Eye (tissue), 1 donor: Measurements from ENCODE around the gene FDCSP.
A peak's percentile ranks its signal among the peaks of the same experiment; 100 is the strongest.
"Not testable (repeated sequence)": the region's sequence is repeated elsewhere in the genome, so short reads cannot be mapped to it uniquely, and the experiment has no call there.

ENCODE experiments used
- DNase-seq: peaks from one replicate; pipeline ENCODE4 v3.0.0-alpha.2; 2015

The FDCSP gene

GRCh38 chr4:70225824-70226223, at the start of gene FDCSP:
Gene FDCSP (plus strand): TSS chr4:70226124. CDS start chr4:70231195, 5,071 bp downstream.
- DNase-seq = no peak

GRCh38 chr4:70177090-70177489, 48.8 kb upstream of the FDCSP start:
- DNase-seq = no peak

- DNase-seq = no peak
Observed at GRCh38 chr4:70178075-70178660, 47.8 kb upstream of the FDCSP start.

- no peak for DNase-seq
Observed at GRCh38 chr4:70179811-70180210, 46.1 kb upstream of the FDCSP start.

GRCh38 chr4:70181864-70182263, 44.1 kb upstream of the FDCSP start:
- DNase-seq = no peak

GRCh38 chr4:70182517-70183167, 43.3 kb upstream of the FDCSP start:
- DNase-seq = peak; percentile 11

- peak; percentile 52 for DNase-seq
Observed at GRCh38 chr4:70183168-70183939, 42.6 kb upstream of the FDCSP start.

GRCh38 chr4:70183940-70184246, 42.0 kb upstream of the FDCSP start:
- DNase-seq = no peak

GRCh38 chr4:70187216-70187615, 38.7 kb upstream of the FDCSP start:
- no peak for DNase-seq

- DNase-seq = no peak
Observed at GRCh38 chr4:70190579-70190978, 35.3 kb upstream of the FDCSP start.

- no peak for DNase-seq
Observed at GRCh38 chr4:70191647-70192046, 34.3 kb upstream of the FDCSP start.

GRCh38 chr4:70192895-70193294, 33.0 kb upstream of the FDCSP start:
- no peak for DNase-seq

- no peak for DNase-seq
Observed at GRCh38 chr4:70195425-70195824, 30.5 kb upstream of the FDCSP start, which contains the start of gene ODAM. Gene ODAM (plus strand): TSS chr4:70195725. CDS start chr4:70196544, 819 bp downstream.

- DNase-seq = no peak
Observed at GRCh38 chr4:70196857-70197256, 29.1 kb upstream of the FDCSP start.

GRCh38 chr4:70197842-70198241, 28.1 kb upstream of the FDCSP start:
- DNase-seq = no peak

GRCh38 chr4:70203601-70204000, 22.3 kb upstream of the FDCSP start:
- no peak for DNase-seq

GRCh38 chr4:70212752-70213151, 13.2 kb upstream of the FDCSP start:
- not testable (repeated sequence) for DNase-seq

GRCh38 chr4:70216109-70216508, 9.8 kb upstream of the FDCSP start:
- not testable (repeated sequence) for DNase-seq

- not testable (repeated sequence) for DNase-seq
Observed at GRCh38 chr4:70216550-70216949, 9.4 kb upstream of the FDCSP start.

GRCh38 chr4:70221389-70221788, 4.5 kb upstream of the FDCSP start:
- not testable (repeated sequence) for DNase-seq

- not testable (repeated sequence) for DNase-seq
Observed at GRCh38 chr4:70221818-70222217, 4.1 kb upstream of the FDCSP start.

- DNase-seq = no peak
Observed at GRCh38 chr4:70236125-70236524, 10.2 kb downstream of the FDCSP start.

- DNase-seq = no peak
Observed at GRCh38 chr4:70239131-70239883, 13.4 kb downstream of the FDCSP start.
